GM23338 (cell line): ENCODE data around the gene TRPM2. TPM values are rescaled to one million over a fixed set of nuclear protein-coding genes. Genes with fewer than 3 reads are reported as not detected.

Experiments
- ATAC-seq: fragments of 200-7000 bp; cut with Tn5 transposase; 3 replicates; pipeline ENCODE4 v1.9.1; 2020
- DNase-seq: peaks from one replicate; pipeline ENCODE4 v3.0.0-alpha.2; 2015; ENCODE audit warnings: low spot score
- H2AFZ ChIP-seq: fragments of 200-600 bp; sonication (generic); 2 replicates; pipeline ENCODE4 v1.8.0; 2016; ENCODE audit warnings: antibody characterized with exemption, mild to moderate bottlenecking, moderate library complexity
- H3F3A ChIP-seq: fragments of 200-600 bp; sonication (generic); replicated peaks from 2 replicates; pipeline ENCODE4 v1.8.0; 2017; ENCODE audit warnings: antibody characterized with exemption, mixed run types, low read depth
- H3K27ac ChIP-seq: fragments of 200-600 bp; sonication (generic); 2 replicates; pipeline ENCODE4 v1.6.1; 2016; ENCODE audit warnings: low read depth
- H3K27me3 ChIP-seq: fragments of 200-600 bp; sonication (generic); 2 replicates; pipeline ENCODE4 v1.8.0; 2016; ENCODE audit warnings: mild to moderate bottlenecking, mixed run types, moderate library complexity; ENCODE audit not compliant: insufficient read depth
- H3K36me3 ChIP-seq: fragments of 200-600 bp; sonication (generic); 2 replicates; pipeline ENCODE4 v1.8.0; 2016; ENCODE audit warnings: mild to moderate bottlenecking; ENCODE audit not compliant: insufficient read depth
- H3K4me1 ChIP-seq: fragments of 200-600 bp; sonication (generic); 2 replicates; pipeline ENCODE4 v1.8.0; 2016; ENCODE audit warnings: mild to moderate bottlenecking, moderate library complexity; ENCODE audit not compliant: insufficient read depth
- H3K4me2 ChIP-seq: fragments of 200-600 bp; sonication (generic); 2 replicates; pipeline ENCODE4 v1.7.1; 2017; ENCODE audit warnings: mixed run types
- H3K4me3 ChIP-seq: fragments of 200-600 bp; sonication (generic); 2 replicates; pipeline ENCODE4 v1.6.1; 2016; ENCODE audit warnings: mixed run types
- H3K79me2 ChIP-seq: fragments of 200-600 bp; sonication (generic); replicated peaks from 2 replicates; pipeline ENCODE4 v1.8.0; 2017; ENCODE audit warnings: mild to moderate bottlenecking; ENCODE audit not compliant: insufficient read depth
- H3K9me2 ChIP-seq: fragments of 200-600 bp; sonication (generic); 2 replicates; pipeline ENCODE4 v1.8.0; 2017; ENCODE audit not compliant: insufficient read depth
- H4K20me1 ChIP-seq: fragments of 200-600 bp; sonication (generic); replicated peaks from 2 replicates; pipeline ENCODE4 v1.8.0; 2017; ENCODE audit warnings: mild to moderate bottlenecking; ENCODE audit not compliant: insufficient read depth
- H3K27ac Mint-ChIP-seq: 2 replicates; pipeline ENCODE4 v1.8.0; 2020; ENCODE audit warnings: inconsistent platforms, mild to moderate bottlenecking, moderate library complexity, mixed read lengths
- H3K27me3 Mint-ChIP-seq: 3 replicates; pipeline ENCODE4 v1.8.0; 2022; ENCODE audit warnings: low read depth, mild to moderate bottlenecking, moderate library complexity, mixed read lengths, inconsistent platforms; ENCODE audit not compliant: insufficient read depth, poor library complexity
- H3K36me3 Mint-ChIP-seq: 3 replicates; pipeline ENCODE4 v1.8.0; 2021; ENCODE audit warnings: low read depth, mild to moderate bottlenecking, inconsistent platforms, moderate library complexity, mixed read lengths
- H3K4me1 Mint-ChIP-seq: 3 replicates; pipeline ENCODE4 v1.8.0; 2020; ENCODE audit warnings: mild to moderate bottlenecking, inconsistent platforms, mixed read lengths
- H3K4me3 Mint-ChIP-seq: 3 replicates; pipeline ENCODE4 v1.8.0; 2021; ENCODE audit warnings: moderate library complexity, mild to moderate bottlenecking, inconsistent platforms, mixed read lengths
- H3K9me3 Mint-ChIP-seq: 3 replicates; pipeline ENCODE4 v1.8.0; 2020; ENCODE audit warnings: moderate library complexity, mild to moderate bottlenecking, inconsistent platforms, mixed read lengths
- CREB1 ChIP-seq: fragments of 250-450 bp; sonication (Bioruptor Pico); IDR thresholded peaks from 2 replicates; pipeline ENCODE4 v1.5.0; 2020; ENCODE audit warnings: low read depth, mild to moderate bottlenecking, moderate library complexity
- EZH2 ChIP-seq: fragments of 200-600 bp; sonication (generic); IDR thresholded peaks from one replicate; pipeline ENCODE4 v1.8.0; 2017; ENCODE audit warnings: antibody characterized with exemption, mild to moderate bottlenecking, low read depth; ENCODE audit not compliant: unreplicated experiment
- EZH2phosphoT487 ChIP-seq: fragments of 200-600 bp; sonication (generic); IDR thresholded peaks from one replicate; pipeline ENCODE4 v1.8.1; 2018; ENCODE audit warnings: antibody characterized with exemption; ENCODE audit not compliant: unreplicated experiment
- JUNB ChIP-seq: IDR thresholded peaks from one replicate; pipeline ENCODE4 v1.6.1; 2016; ENCODE audit warnings: antibody characterized with exemption; ENCODE audit not compliant: unreplicated experiment
- NANOG ChIP-seq: IDR thresholded peaks from 2 replicates; pipeline ENCODE4 v1.6.1; 2016; ENCODE audit warnings: antibody characterized with exemption, borderline replicate concordance
- POLR2AphosphoS5 ChIP-seq: IDR thresholded peaks from 2 replicates; pipeline ENCODE4 v1.6.1; 2016; ENCODE audit warnings: antibody characterized with exemption, low read depth
- REST ChIP-seq: IDR thresholded peaks from one replicate; pipeline ENCODE4 v1.6.1; 2018; ENCODE audit warnings: antibody characterized with exemption; ENCODE audit not compliant: unreplicated experiment
- STAT1 ChIP-seq: IDR thresholded peaks from one replicate; pipeline ENCODE4 v1.6.1; 2016; ENCODE audit warnings: antibody characterized with exemption; ENCODE audit not compliant: unreplicated experiment
- ZNF114 ChIP-seq: fragments of 250-450 bp; sonication (Bioruptor Pico); IDR thresholded peaks from 2 replicates; pipeline ENCODE4 v1.5.0; 2020; ENCODE audit warnings: mild to moderate bottlenecking, moderate library complexity
- ZNF331 ChIP-seq: fragments of 250-450 bp; sonication (Bioruptor Pico); IDR thresholded peaks from 2 replicates; pipeline ENCODE4 v1.5.0; 2020; ENCODE audit warnings: low read depth, mild to moderate bottlenecking, moderate library complexity
- polyA plus RNA-seq: library from polyadenylated mRNA; unstranded; fragments of >200 nt; fragmentation: Nextera tagmentation; extraction: Ambion mirVana; gene quantifications from 2 replicates; pipeline ENCODE4 v1.2.1, GENCODE V29; 2016
- total RNA-seq: library from RNA; depleted of rRNA; stranded (reverse); fragments of >200 nt; shearing (Covaris generic); gene quantifications from 2 replicates; pipeline ENCODE4 v1.2.3, GENCODE V29; 2014
- TF ChIP-seq, protein P1 (sequence below), 2 experiments: fragments of 200-600 bp in 1 of 2; sonication (generic) in 1 of 2; conservative IDR thresholded peaks; 2 replicates each; pipeline versions ENCODE4 v1.5.1 to v1.6.1; 2016 to 2017; ENCODE audit warnings: antibody characterized with exemption in 2 of 2, low read depth in 2 of 2, mild to moderate bottlenecking in 2 of 2, moderate library complexity in 1 of 2
- TF ChIP-seq, protein P2 (sequence below): IDR thresholded peaks from 2 replicates; pipeline ENCODE4 v1.6.1; 2016; ENCODE audit warnings: antibody characterized with exemption
- TF ChIP-seq, protein P3 (sequence below): fragments of 250-450 bp; sonication (Bioruptor Pico); IDR thresholded peaks from 2 replicates; pipeline ENCODE4 v1.5.0; 2020; ENCODE audit warnings: mild to moderate bottlenecking, moderate library complexity

The TRPM2 gene
- total and polyA plus RNA-seq, 2 experiments from 2014 or later, result 0.53 to 0.83 TPM

GRCh38 chr21:44349416-44349846 is 4.0 kb upstream of the TRPM2 start:
- Mint-ChIP-seq H3K36me3 (no peaks in the 10 kb centered on the region), H3K27ac (no peak overlapping the region), H3K4me1 (no peaks in the 10 kb centered on the region; the same call in 1 of the 3 replicates), H3K9me3 (no peaks in the 10 kb centered on the region), H3K4me3 (peak overlapping the region; percentile 10; the same call in 2 of the 3 replicates), H3K27me3 (peaks cover 39% of the 10 kb centered on the region)
- Histone ChIP-seq H3K27ac (no peak overlapping the region), H3K4me2 (peak overlapping the region; percentile 55; the same call in 1 of the 2 replicates), H3K9me2 (no peaks in the 10 kb centered on the region), H3K27me3 (peaks cover 36% of the 10 kb centered on the region), H3K79me2 (no peaks in the 10 kb centered on the region), H4K20me1 (no peaks in the 10 kb centered on the region), H2AFZ (peak overlapping the region; percentile 78), H3K36me3 (no peaks in the 10 kb centered on the region), H3F3A (no peaks in the 10 kb centered on the region), H3K4me3 (no peak overlapping the region; the same call in 1 of the 2 replicates), H3K4me1 (no peaks in the 10 kb centered on the region; the same call in 1 of the 2 replicates)
- no peak for DNase-seq
- peak; percentile 8 for ATAC-seq
- TF ChIP-seq EZH2phosphoT487 (no peak), POLR2AphosphoS5 (no peak), CREB1 (CRISPR knock-in tag) (no peak), REST (no peak), STAT1 (no peak), JUNB (no peak), NANOG (no peak), ZNF331 (CRISPR knock-in tag) (no peak), ZNF114 (CRISPR knock-in tag) (no peak), EZH2 (no peak)
- TF ChIP-seq, protein P1, sequence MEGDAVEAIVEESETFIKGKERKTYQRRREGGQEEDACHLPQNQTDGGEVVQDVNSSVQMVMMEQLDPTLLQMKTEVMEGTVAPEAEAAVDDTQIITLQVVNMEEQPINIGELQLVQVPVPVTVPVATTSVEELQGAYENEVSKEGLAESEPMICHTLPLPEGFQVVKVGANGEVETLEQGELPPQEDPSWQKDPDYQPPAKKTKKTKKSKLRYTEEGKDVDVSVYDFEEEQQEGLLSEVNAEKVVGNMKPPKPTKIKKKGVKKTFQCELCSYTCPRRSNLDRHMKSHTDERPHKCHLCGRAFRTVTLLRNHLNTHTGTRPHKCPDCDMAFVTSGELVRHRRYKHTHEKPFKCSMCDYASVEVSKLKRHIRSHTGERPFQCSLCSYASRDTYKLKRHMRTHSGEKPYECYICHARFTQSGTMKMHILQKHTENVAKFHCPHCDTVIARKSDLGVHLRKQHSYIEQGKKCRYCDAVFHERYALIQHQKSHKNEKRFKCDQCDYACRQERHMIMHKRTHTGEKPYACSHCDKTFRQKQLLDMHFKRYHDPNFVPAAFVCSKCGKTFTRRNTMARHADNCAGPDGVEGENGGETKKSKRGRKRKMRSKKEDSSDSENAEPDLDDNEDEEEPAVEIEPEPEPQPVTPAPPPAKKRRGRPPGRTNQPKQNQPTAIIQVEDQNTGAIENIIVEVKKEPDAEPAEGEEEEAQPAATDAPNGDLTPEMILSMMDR (conservative IDR thresholded peaks at IDR 0.05; ENCODE audit: low read depth in 2 of 2), result no peak
- TF ChIP-seq, protein P2, sequence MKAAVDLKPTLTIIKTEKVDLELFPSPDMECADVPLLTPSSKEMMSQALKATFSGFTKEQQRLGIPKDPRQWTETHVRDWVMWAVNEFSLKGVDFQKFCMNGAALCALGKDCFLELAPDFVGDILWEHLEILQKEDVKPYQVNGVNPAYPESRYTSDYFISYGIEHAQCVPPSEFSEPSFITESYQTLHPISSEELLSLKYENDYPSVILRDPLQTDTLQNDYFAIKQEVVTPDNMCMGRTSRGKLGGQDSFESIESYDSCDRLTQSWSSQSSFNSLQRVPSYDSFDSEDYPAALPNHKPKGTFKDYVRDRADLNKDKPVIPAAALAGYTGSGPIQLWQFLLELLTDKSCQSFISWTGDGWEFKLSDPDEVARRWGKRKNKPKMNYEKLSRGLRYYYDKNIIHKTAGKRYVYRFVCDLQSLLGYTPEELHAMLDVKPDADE, result no peak
- TF ChIP-seq, protein P3, sequence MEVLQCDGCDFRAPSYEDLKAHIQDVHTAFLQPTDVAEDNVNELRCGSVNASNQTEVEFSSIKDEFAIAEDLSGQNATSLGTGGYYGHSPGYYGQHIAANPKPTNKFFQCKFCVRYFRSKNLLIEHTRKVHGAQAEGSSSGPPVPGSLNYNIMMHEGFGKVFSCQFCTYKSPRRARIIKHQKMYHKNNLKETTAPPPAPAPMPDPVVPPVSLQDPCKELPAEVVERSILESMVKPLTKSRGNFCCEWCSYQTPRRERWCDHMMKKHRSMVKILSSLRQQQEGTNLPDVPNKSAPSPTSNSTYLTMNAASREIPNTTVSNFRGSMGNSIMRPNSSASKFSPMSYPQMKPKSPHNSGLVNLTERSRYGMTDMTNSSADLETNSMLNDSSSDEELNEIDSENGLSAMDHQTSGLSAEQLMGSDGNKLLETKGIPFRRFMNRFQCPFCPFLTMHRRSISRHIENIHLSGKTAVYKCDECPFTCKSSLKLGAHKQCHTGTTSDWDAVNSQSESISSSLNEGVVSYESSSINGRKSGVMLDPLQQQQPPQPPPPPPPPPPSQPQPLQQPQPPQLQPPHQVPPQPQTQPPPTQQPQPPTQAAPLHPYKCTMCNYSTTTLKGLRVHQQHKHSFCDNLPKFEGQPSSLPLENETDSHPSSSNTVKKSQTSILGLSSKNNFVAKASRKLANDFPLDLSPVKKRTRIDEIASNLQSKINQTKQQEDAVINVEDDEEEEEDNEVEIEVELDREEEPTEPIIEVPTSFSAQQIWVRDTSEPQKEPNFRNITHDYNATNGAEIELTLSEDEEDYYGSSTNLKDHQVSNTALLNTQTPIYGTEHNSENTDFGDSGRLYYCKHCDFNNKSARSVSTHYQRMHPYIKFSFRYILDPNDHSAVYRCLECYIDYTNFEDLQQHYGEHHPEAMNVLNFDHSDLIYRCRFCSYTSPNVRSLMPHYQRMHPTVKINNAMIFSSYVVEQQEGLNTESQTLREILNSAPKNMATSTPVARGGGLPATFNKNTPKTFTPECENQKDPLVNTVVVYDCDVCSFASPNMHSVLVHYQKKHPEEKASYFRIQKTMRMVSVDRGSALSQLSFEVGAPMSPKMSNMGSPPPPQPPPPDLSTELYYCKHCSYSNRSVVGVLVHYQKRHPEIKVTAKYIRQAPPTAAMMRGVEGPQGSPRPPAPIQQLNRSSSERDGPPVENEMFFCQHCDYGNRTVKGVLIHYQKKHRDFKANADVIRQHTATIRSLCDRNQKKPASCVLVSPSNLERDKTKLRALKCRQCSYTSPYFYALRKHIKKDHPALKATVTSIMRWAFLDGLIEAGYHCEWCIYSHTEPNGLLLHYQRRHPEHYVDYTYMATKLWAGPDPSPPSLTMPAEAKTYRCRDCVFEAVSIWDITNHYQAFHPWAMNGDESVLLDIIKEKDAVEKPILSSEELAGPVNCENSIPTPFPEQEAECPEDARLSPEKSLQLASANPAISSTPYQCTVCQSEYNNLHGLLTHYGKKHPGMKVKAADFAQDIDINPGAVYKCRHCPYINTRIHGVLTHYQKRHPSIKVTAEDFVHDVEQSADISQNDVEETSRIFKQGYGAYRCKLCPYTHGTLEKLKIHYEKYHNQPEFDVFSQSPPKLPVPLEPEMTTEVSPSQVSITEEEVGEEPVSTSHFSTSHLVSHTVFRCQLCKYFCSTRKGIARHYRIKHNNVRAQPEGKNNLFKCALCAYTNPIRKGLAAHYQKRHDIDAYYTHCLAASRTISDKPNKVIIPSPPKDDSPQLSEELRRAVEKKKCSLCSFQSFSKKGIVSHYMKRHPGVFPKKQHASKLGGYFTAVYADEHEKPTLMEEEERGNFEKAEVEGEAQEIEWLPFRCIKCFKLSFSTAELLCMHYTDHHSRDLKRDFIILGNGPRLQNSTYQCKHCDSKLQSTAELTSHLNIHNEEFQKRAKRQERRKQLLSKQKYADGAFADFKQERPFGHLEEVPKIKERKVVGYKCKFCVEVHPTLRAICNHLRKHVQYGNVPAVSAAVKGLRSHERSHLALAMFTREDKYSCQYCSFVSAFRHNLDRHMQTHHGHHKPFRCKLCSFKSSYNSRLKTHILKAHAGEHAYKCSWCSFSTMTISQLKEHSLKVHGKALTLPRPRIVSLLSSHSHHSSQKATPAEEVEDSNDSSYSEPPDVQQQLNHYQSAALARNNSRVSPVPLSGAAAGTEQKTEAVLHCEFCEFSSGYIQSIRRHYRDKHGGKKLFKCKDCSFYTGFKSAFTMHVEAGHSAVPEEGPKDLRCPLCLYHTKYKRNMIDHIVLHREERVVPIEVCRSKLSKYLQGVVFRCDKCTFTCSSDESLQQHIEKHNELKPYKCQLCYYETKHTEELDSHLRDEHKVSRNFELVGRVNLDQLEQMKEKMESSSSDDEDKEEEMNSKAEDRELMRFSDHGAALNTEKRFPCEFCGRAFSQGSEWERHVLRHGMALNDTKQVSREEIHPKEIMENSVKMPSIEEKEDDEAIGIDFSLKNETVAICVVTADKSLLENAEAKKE (CRISPR knock-in tag), result no peak
